AG10803 (cell line): ENCODE results near the gene KIAA0040.

Source experiments
- DNase-seq: peaks from one replicate; pipeline ENCODE4 v3.0.0; 2010; ENCODE audit warnings: low read depth
- H3K4me3 ChIP-seq: 2 replicates; pipeline ENCODE4 v1.5.1; 2011; ENCODE audit warnings: mild to moderate bottlenecking, low read length, control low read depth
- TF ChIP-seq, protein P1 (sequence below): conservative IDR thresholded peaks from 2 replicates; pipeline ENCODE4 v1.5.1; 2011; ENCODE audit warnings: mild to moderate bottlenecking, low read length, control low read depth, inconsistent platforms

The KIAA0040 gene

GRCh38 chr1:175221557-175222175, 29.1 kb upstream of the KIAA0040 start:
- H3K4me3 ChIP-seq, result no peak overlapping the region
- DNase-seq, result no peak
- TF ChIP-seq, protein P1, sequence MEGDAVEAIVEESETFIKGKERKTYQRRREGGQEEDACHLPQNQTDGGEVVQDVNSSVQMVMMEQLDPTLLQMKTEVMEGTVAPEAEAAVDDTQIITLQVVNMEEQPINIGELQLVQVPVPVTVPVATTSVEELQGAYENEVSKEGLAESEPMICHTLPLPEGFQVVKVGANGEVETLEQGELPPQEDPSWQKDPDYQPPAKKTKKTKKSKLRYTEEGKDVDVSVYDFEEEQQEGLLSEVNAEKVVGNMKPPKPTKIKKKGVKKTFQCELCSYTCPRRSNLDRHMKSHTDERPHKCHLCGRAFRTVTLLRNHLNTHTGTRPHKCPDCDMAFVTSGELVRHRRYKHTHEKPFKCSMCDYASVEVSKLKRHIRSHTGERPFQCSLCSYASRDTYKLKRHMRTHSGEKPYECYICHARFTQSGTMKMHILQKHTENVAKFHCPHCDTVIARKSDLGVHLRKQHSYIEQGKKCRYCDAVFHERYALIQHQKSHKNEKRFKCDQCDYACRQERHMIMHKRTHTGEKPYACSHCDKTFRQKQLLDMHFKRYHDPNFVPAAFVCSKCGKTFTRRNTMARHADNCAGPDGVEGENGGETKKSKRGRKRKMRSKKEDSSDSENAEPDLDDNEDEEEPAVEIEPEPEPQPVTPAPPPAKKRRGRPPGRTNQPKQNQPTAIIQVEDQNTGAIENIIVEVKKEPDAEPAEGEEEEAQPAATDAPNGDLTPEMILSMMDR, result no peak

DNA sequence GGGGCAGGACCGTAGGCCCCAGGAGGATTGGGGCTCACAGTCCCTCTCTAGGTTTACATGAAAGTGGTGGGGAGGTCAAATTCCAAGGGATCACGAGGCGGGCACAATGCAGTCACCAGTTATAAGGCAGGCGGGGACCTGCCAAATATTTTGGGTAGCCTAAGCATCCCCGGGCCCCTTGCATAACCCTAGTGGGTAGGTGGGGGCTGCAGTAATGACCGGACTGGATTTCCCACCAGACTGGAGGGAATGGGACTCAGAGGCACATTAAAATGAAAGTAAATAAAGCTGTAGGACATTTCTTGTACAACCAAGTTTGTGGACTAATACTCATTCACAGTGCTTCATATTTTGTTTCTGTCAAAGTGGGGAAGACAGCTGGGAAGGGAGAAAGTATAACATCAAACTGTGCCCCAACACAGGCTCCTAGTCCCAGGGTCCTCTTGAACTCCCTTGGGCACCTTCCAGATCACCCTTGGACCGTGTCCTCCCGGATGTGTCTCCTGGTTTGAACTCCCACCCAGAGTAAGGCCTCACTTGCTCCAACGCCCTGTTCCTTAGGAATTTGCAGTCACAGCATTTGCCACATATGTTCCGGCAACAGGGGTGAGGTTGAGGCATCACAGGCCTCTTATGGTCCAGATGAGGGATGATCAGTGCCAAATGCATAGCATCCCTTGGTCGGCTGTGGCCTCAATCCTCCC, 28.4 kb upstream of the KIAA0040 start:
- no peak overlapping the region for H3K4me3 ChIP-seq
- DNase-seq, result no peak
- TF ChIP-seq, protein P1, result no peak

GRCh38 chr1:175219774-175220173, 27.2 kb upstream of the KIAA0040 start:
- H3K4me3 ChIP-seq, result no peak overlapping the region
- TF ChIP-seq, protein P1, result no peak
- DNase-seq, result no peak

GRCh38 chr1:175218786-175219434, 26.3 kb upstream of the KIAA0040 start:
- no peak for DNase-seq
- TF ChIP-seq, protein P1, result no peak
- no peak overlapping the region for H3K4me3 ChIP-seq

GRCh38 chr1:175217721-175218531, 25.4 kb upstream of the KIAA0040 start:
- TF ChIP-seq, protein P1, result no peak
- no peak for DNase-seq
- no peak overlapping the region for H3K4me3 ChIP-seq

DNA sequence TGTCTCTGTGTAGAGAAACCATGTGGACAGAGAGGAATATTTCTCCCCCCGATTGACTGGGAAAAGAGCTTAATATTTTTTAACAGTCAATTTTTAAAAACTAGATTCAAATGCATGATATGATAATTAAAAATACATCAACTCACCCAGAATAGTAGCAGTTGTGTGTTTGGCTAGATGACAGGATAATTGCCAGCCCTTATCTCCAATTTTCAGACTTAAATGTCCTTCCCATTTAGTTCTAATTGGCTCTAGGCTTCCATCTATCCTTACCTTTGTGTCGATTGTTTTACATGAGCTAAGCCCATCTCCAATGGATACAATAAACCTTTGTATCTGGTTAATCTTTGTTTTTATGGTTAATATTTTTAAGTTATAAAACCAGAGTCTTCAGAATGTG, 23.9 kb upstream of the KIAA0040 start:
- TF ChIP-seq, protein P1, result no peak
- no peak for DNase-seq
- H3K4me3 ChIP-seq, result no peak overlapping the region
